A549 (cell line): ENCODE results near the gene IGF1R. TPM values are rescaled to one million over a fixed set of nuclear protein-coding genes. Genes with fewer than 3 reads are reported as not detected.
A peak's percentile ranks its signal among the peaks of the same experiment; 100 is the strongest.

Experiments
- ATAC-seq, 2 experiments: fragments of 200-7000 bp in 1 of 2; fragments of >200 bp in 1 of 2; cut with Nextera tagmentation in 1 of 2; cut with Tn5 transposase in 1 of 2; 3 replicates each; pipeline versions ENCODE4 v1.8.0 to v1.9.1; 2018 to 2020; ENCODE audit warnings: mild to moderate bottlenecking in 1 of 2, moderate library complexity in 1 of 2
- CTCF ChIA-PET: fragments of 300-600 bp; sonication (Branson Sonifier 250); formaldehyde crosslinking; extraction: SDS; loops from one replicate; lab custom pipeline; 2021; ENCODE audit warnings: antibody characterized with exemption, inconsistent platforms; lab: Yijun Ruan, JAX
- POLR2A ChIA-PET: fragments of 350-600 bp; formaldehyde crosslinking; extraction: SDS; loops from one replicate; lab custom pipeline; 2021; ENCODE audit warnings: antibody characterized with exemption, inconsistent platforms; lab: Yijun Ruan, JAX
- DNase-seq, 2 experiments: peaks; one replicate each; pipeline versions ENCODE4 v3.0.0 to v3.0.0-alpha.2; 2011 to 2016; ENCODE audit warnings: low read depth in 1 of 2, low spot score in 1 of 2
- FAIRE-seq: peaks from 2 replicates; lab custom pipeline; 2011; peaks lifted over from hg19 to GRCh38; lab: Jason Lieb, UNC
- H3K27ac ChIP-seq, 2 experiments: fragments of >200 bp; sonication (Bioruptor Twin); formaldehyde crosslinking; 3 replicates each; pipeline ENCODE4 v1.5.1; 2016 to 2017
- H3K4me1 ChIP-seq: fragments of >200 bp; sonication (Bioruptor Twin); formaldehyde crosslinking; 3 replicates; pipeline ENCODE4 v1.6.1; 2016
- H3K4me2 ChIP-seq: fragments of >200 bp; sonication (Bioruptor Twin); formaldehyde crosslinking; 3 replicates; pipeline ENCODE4 v1.6.1; 2016
- H3K4me3 ChIP-seq: fragments of >200 bp; sonication (Bioruptor Twin); formaldehyde crosslinking; 3 replicates; pipeline ENCODE4 v1.5.1; 2016
- H3K9me3 ChIP-seq: fragments of >200 bp; sonication (Bioruptor Twin); formaldehyde crosslinking; 3 replicates; pipeline ENCODE4 v1.6.1; 2016
- ATOH8 ChIP-seq: fragments of 250-450 bp; sonication (Bioruptor Pico); IDR thresholded peaks from 2 replicates; pipeline ENCODE4 v1.5.0; 2020; ENCODE audit warnings: low read depth, mild to moderate bottlenecking, moderate library complexity
- CBX8 ChIP-seq: fragments of 200-600 bp; sonication (generic); IDR thresholded peaks from 2 replicates; pipeline ENCODE4 v1.6.1; 2016
- CEBPB ChIP-seq, 2 experiments: fragments of >200 bp in 1 of 2; sonication (Bioruptor Twin) in 1 of 2; formaldehyde crosslinking in 1 of 2; IDR thresholded peaks; 2 replicates each; pipeline ENCODE4 v1.6.1; 2012 to 2016
- ESRRA ChIP-seq: fragments of 150-350 bp; IDR thresholded peaks from 2 replicates; pipeline ENCODE4 v1.6.1; 2014; ENCODE audit warnings: mild to moderate bottlenecking, low read length, borderline replicate concordance
- FOSB ChIP-seq: fragments of 250-450 bp; sonication (Bioruptor Pico); IDR thresholded peaks from 2 replicates; pipeline ENCODE4 v1.5.0; 2020; ENCODE audit warnings: mild to moderate bottlenecking, moderate library complexity
- GATA3 ChIP-seq: IDR thresholded peaks from 2 replicates; pipeline ENCODE4 v1.6.1; 2012; ENCODE audit warnings: borderline replicate concordance
- HMGXB4 ChIP-seq: fragments of 250-450 bp; sonication (Bioruptor Pico); IDR thresholded peaks from 2 replicates; pipeline ENCODE4 v1.5.0; 2021; ENCODE audit warnings: mild to moderate bottlenecking, moderate library complexity, borderline replicate concordance
- HOXA7 ChIP-seq: fragments of 250-450 bp; sonication (Bioruptor Pico); IDR thresholded peaks from 2 replicates; pipeline ENCODE4 v1.5.0; 2020; ENCODE audit warnings: mild to moderate bottlenecking, moderate library complexity
- JUNB ChIP-seq: fragments of >200 bp; sonication (Bioruptor Twin); formaldehyde crosslinking; IDR thresholded peaks from 2 replicates; pipeline ENCODE4 v1.6.1; 2016
- MAFK ChIP-seq: fragments of 450-650 bp; IDR thresholded peaks from 2 replicates; pipeline ENCODE4 v1.6.1; 2014; ENCODE audit not compliant: partially characterized antibody
- MAZ ChIP-seq: fragments of 150-350 bp; IDR thresholded peaks from 2 replicates; pipeline ENCODE4 v1.6.1; 2014; ENCODE audit warnings: antibody characterized with exemption, low read depth, low read length, borderline replicate concordance
- NPAS2 ChIP-seq: fragments of 250-450 bp; sonication (Bioruptor Pico); IDR thresholded peaks from 2 replicates; pipeline ENCODE4 v1.8.0; 2022; ENCODE audit warnings: mild to moderate bottlenecking, moderate library complexity, borderline replicate concordance
- NR3C1 ChIP-seq: fragments of >200 bp; sonication (Bioruptor Twin); formaldehyde crosslinking; IDR thresholded peaks from 3 replicates; pipeline ENCODE4 v1.6.1; 2017
- RCOR1 ChIP-seq: fragments of 150-350 bp; IDR thresholded peaks from 2 replicates; pipeline ENCODE4 v1.6.1; 2014; ENCODE audit warnings: antibody characterized with exemption, low read length, low read depth
- SREBF2 ChIP-seq: fragments of 450-650 bp; IDR thresholded peaks from 2 replicates; pipeline ENCODE4 v1.6.1; 2014; ENCODE audit warnings: mild to moderate bottlenecking, moderate library complexity
- ZC3H11A ChIP-seq: fragments of 450-650 bp; IDR thresholded peaks from 2 replicates; pipeline ENCODE4 v1.6.1; 2014; ENCODE audit warnings: antibody characterized with exemption, mild to moderate bottlenecking
- ZFP36 ChIP-seq: fragments of 450-650 bp; IDR thresholded peaks from 2 replicates; pipeline ENCODE4 v1.6.1; 2014; ENCODE audit warnings: borderline replicate concordance; ENCODE audit not compliant: partially characterized antibody
- WGBS: methylation state at CpG from one replicate; pipeline ENCODE4 v1.1.6; 2017; ENCODE audit errors: missing lambda C conversion rate; 5-methylcytosine and 5-hydroxymethylcytosine counted together
- polyA plus RNA-seq, 4 experiments: library from polyadenylated mRNA; depleted of rRNA in 3 of 4; stranded (reverse); fragments of >200 nt; fragmentation: RNase III in 1 of 4; extraction: RNeasy Plus Mini Kit Qiagen cat#74134 plus additional on column Dnase treatment in 1 of 4; gene quantifications; 2 replicates in 3 of 4; 3 replicates in 1 of 4; pipeline ENCODE4 v1.2.3, GENCODE V29; 2011 to 2017

Gene IGF1R
- polyA plus RNA-seq, 2 of the 4 experiments (the other 2 are of a cell fraction) = 42.6 to 69.5 TPM

GRCh38 chr15:98807262-98807661 is 158.9 kb downstream of the IGF1R start:
- FAIRE-seq = no peak
- ChIA-PET CTCF (interaction anchor here (0.6 to 3.8 kb wide), 15 partner anchors 8 to 275 kb away, joined by 3 to 14 read pairs (median 4); no protein-coding TSS in a partner anchor), POLR2A (no interaction called here)
- WGBS = 81% methylated on average over 4 of the region's 4 CpGs
- no peak for ATAC-seq
- DNase-seq = no peak
- Histone ChIP-seq H3K9me3 (no peaks in the 10 kb centered on the region), H3K4me3 (no peak overlapping the region), H3K27ac (peak overlapping the region in 1 of 2 experiments; percentile 38; a peak in 3 of 6 replicates), H3K4me2 (no peak overlapping the region), H3K4me1 (peaks cover 50% of the 10 kb centered on the region)
- no peak for TF ChIP-seq HOXA7 (CRISPR knock-in tag)
- no peak for TF ChIP-seq CBX8
- TF ChIP-seq GATA3 = no peak
- TF ChIP-seq RCOR1 = no peak
- TF ChIP-seq ZC3H11A = no peak
- TF ChIP-seq MAFK = no peak
- TF ChIP-seq CEBPB (IDR thresholded peaks at IDR 0.05) = peak; percentile 61 to 77; a peak in 3 of 4 replicates
- no peak for TF ChIP-seq ESRRA

- peak; percentile 28 for TF ChIP-seq MAFK
- no peak for TF ChIP-seq NR3C1
- POLR2A ChIA-PET = no interaction called here
- DNase-seq = no peak
- no peak for ATAC-seq
- CTCF ChIA-PET = interaction anchor here (1.2 to 3.8 kb wide), 3 partner anchors 30 to 37 kb away, joined by 3 to 14 read pairs (median 4); no protein-coding TSS in a partner anchor
- Histone ChIP-seq H3K9me3 (no peaks in the 10 kb centered on the region), H3K4me2 (no peak overlapping the region), H3K4me3 (no peak overlapping the region), H3K4me1 (peaks cover 29% of the 10 kb centered on the region), H3K27ac (0 out of 6 replicates have a peak overlapping the region, but pooled peaks of 1 of the 2 experiments have one; percentile 3)
- WGBS = 86% methylated on average over 11 of the region's 11 CpGs
- no peak for FAIRE-seq
These were observed 160.9 kb downstream of the IGF1R start for GRCh38 chr15:98809273-98809672.

- ChIA-PET CTCF (interaction anchor here (1.0 to 1.9 kb wide), 4 partner anchors 29 to 92 kb away, joined by 3 to 8 read pairs (median 4); no protein-coding TSS in a partner anchor), POLR2A (no interaction called here)
- DNase-seq = no peak
- Histone ChIP-seq H3K4me3 (no peak overlapping the region), H3K4me2 (no peak overlapping the region), H3K4me1 (peaks cover under 1% of the 10 kb centered on the region; the same call in 1 of the 3 replicates), H3K27ac (no peak overlapping the region), H3K9me3 (no peaks in the 10 kb centered on the region)
- 92% methylated on average over 8 of the region's 8 CpGs for WGBS
- ATAC-seq = no peak
- no peak for TF ChIP-seq MAZ
- TF ChIP-seq RCOR1 = no peak
- no peak for TF ChIP-seq JUNB
- no peak for TF ChIP-seq ZFP36
- TF ChIP-seq ATOH8 (CRISPR knock-in tag) = no peak
- FAIRE-seq = no peak
These were observed 164.5 kb downstream of the IGF1R start for GRCh38 chr15:98812716-98813446.

- H3K27ac ChIP-seq = no peak overlapping the region
- DNase-seq (no peak), ATAC-seq (no peak), FAIRE-seq (no peak)
- no peaks in the 10 kb centered on the region for H3K9me3 ChIP-seq
- 93% methylated on average over 4 of the region's 4 CpGs for WGBS
- H3K4me1 ChIP-seq = peaks cover 6% of the 10 kb centered on the region; the same call in 1 of the 3 replicates
- no peak overlapping the region for H3K4me3 ChIP-seq
- H3K4me2 ChIP-seq = no peak overlapping the region
- ChIA-PET POLR2A (no interaction called here), CTCF (interaction anchor here (1.8 kb wide), 1 partner anchor 263 kb away, joined by 4 read pairs; no protein-coding TSS in a partner anchor)
- no peak for TF ChIP-seq SREBF2
- TF ChIP-seq CEBPB (IDR thresholded peaks at IDR 0.05) = no peak
- no peak for TF ChIP-seq MAFK
- no peak for TF ChIP-seq RCOR1
- no peak for TF ChIP-seq CBX8
These were observed 165.6 kb downstream of the IGF1R start for GRCh38 chr15:98813951-98814350.

GRCh38 chr15:98815207-98815606 is 166.9 kb downstream of the IGF1R start:
- no peak for ATAC-seq
- Histone ChIP-seq H3K4me1 (peaks cover 6% of the 10 kb centered on the region; the same call in 1 of the 3 replicates), H3K27ac (0 out of 6 replicates have a peak overlapping the region, but pooled peaks of 1 of the 2 experiments have one; percentile 11), H3K9me3 (no peaks in the 10 kb centered on the region), H3K4me2 (no peak overlapping the region), H3K4me3 (no peak overlapping the region)
- no peak for TF ChIP-seq ZC3H11A
- TF ChIP-seq NPAS2 (CRISPR knock-in tag) = 0 out of 2 replicates have a peak, but pooled peaks have one; percentile 4
- TF ChIP-seq HMGXB4 (CRISPR knock-in tag) = no peak
- no peak for TF ChIP-seq FOSB (CRISPR knock-in tag)
- DNase-seq = no peak
- ChIA-PET POLR2A (no interaction called here), CTCF (interaction anchor here (1.2 to 1.8 kb wide), 2 partner anchors 22 to 89 kb away, joined by 4 to 5 read pairs; no protein-coding TSS in a partner anchor)
- FAIRE-seq = no peak
- WGBS = 92% methylated on average over 5 of the region's 5 CpGs
